Measurements from ENCODE around the gene KIF22. TPM values are rescaled to one million over a fixed set of nuclear protein-coding genes. Genes with fewer than 3 reads are reported as not detected.
"Not testable (repeated sequence)": the region's sequence is repeated elsewhere in the genome, so short reads cannot be mapped to it uniquely, and the experiment has no call there.

KIF22 gene
- total RNA-seq, 1 experiment from 2014 or later = 134 TPM

DNA sequence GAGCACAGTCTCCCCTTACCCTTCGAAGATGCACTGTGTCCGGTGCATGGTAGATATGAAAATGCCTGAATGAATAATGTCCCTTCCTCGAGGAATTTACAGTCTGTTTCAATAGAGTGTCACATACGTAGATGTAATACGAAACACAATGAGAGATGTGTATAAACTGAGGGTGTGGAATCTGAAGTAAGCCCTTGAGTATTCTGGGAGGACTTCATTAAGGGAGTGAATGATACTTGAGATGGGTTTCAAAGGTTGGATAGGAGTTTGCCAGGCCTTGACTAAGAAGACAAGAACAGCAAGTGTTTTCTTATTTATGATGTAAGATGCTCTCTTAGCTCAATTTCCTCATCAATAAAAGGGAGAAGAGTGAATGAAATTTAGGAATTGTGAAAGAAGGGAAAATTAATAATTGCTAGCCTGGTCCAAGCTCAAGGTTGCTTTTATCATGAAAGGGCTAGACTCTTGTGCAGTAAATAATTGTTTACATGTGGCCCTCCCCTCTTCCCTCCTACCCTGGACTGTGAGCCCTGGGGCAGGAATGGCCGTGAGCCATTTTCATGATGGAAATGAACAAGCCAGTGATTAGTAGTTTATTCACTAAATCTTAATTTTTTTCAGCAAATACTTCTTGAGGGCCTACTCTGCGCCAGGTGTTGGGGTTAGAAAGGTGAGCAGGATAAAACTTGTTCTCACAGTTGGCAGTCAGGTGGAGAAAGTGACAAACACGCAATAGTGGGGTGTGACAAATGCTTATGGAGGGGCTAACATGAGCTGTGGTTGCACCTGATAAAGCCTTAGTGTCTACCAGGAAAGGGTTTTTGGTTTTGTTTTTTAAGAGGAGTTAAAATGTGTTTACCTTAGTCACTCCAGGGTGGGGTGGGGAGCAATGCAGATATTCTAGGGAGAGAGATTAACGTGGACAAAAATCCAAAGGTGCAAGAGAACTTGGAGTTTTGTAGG, 1.6 kb downstream of the KIF22 start:
- intact Hi-C loops (cut with micrococcal nuclease; ENCODE audit: unreplicated experiment) = no loop called here
- H3K9me3 Mint-ChIP-seq (ENCODE audit: low read depth, unreplicated experiment) = no peaks in the 10 kb centered on the region
- H3K27ac Mint-ChIP-seq (ENCODE audit: unreplicated experiment) = peak overlapping the region; percentile 49
- BruUV-seq (replicated peaks) = no TSS peak
- CTCF ChIA-PET = no interaction called here
- H3K36me3 Mint-ChIP-seq (ENCODE audit: insufficient read depth, unreplicated experiment) = peaks cover 43% of the 10 kb centered on the region
- DNase-seq = no peak
- H3K4me3 Mint-ChIP-seq (ENCODE audit: low read depth, unreplicated experiment) = peak overlapping the region; percentile 87
- no peaks in the 10 kb centered on the region for H3K27me3 Mint-ChIP-seq (ENCODE audit: unreplicated experiment)
- peaks cover 25% of the 10 kb centered on the region for H3K4me1 Mint-ChIP-seq (ENCODE audit: low read depth, unreplicated experiment)
- TF ChIP-seq, protein P1, sequence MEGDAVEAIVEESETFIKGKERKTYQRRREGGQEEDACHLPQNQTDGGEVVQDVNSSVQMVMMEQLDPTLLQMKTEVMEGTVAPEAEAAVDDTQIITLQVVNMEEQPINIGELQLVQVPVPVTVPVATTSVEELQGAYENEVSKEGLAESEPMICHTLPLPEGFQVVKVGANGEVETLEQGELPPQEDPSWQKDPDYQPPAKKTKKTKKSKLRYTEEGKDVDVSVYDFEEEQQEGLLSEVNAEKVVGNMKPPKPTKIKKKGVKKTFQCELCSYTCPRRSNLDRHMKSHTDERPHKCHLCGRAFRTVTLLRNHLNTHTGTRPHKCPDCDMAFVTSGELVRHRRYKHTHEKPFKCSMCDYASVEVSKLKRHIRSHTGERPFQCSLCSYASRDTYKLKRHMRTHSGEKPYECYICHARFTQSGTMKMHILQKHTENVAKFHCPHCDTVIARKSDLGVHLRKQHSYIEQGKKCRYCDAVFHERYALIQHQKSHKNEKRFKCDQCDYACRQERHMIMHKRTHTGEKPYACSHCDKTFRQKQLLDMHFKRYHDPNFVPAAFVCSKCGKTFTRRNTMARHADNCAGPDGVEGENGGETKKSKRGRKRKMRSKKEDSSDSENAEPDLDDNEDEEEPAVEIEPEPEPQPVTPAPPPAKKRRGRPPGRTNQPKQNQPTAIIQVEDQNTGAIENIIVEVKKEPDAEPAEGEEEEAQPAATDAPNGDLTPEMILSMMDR (IDR thresholded peaks at IDR 0.05; ENCODE audit: unreplicated experiment) = no peak

DNA sequence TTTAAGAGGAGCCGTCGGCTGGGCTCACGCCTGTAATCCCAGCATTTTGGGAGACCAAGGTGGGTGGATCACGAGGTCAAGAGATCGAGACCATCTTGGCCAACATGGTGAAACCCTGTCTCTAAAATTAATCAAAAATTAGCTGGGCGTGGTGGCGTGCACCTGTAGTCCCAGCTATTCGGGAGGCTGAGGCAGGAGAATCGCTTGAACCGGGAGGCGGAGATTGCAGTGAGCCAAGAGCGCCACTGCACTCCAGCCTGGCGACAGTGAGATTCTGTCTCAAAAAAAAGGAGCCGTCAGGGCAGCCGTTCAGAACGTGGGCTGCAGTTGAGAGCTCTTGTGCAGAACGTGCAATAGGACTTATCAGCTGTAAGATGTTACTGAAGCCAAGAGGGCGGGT, 2.6 kb downstream of the KIF22 start:
- DNase-seq; H3K4me3 Mint-ChIP-seq (ENCODE audit: low read depth, unreplicated experiment); H3K9me3 Mint-ChIP-seq (ENCODE audit: low read depth, unreplicated experiment); H3K27me3 Mint-ChIP-seq (ENCODE audit: unreplicated experiment); BruUV-seq (replicated peaks); intact Hi-C loops (cut with micrococcal nuclease; ENCODE audit: unreplicated experiment); H3K27ac Mint-ChIP-seq (ENCODE audit: unreplicated experiment): not testable (repeated sequence)
- H3K4me1 Mint-ChIP-seq (ENCODE audit: low read depth, unreplicated experiment) = peaks cover 25% of the 10 kb centered on the region
- CTCF ChIA-PET = interaction anchor here (0.6 kb wide), 1 partner anchor 107 kb away, joined by 4 read pairs; no protein-coding TSS in a partner anchor
- H3K36me3 Mint-ChIP-seq (ENCODE audit: insufficient read depth, unreplicated experiment) = peaks cover 49% of the 10 kb centered on the region

DNA sequence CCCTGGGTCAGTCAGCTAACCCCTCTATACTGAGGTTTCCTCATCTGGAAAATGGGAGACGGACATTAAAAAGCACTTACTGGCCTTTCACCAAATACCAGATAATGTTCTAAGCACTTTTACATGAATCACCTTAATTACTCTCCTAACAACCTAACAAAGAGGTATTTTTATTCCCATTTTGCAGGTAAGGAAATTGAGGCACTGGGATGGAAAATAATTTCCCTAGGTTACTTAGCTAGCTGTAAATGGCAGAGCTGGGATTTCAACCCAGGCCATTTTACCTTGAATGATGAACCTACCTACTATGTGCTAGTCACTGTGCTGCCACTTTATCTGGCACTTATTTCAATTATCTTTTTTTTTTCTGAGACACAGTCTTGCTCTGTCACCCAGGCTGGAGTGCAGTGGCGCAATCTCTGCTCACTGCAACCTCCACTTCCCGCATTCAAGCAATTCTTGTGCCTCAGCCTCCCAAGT, 3.7 kb downstream of the KIF22 start:
- BruUV-seq (replicated peaks) = no TSS peak
- Mint-ChIP-seq H3K36me3 (ENCODE audit: insufficient read depth, unreplicated experiment) (peaks cover 59% of the 10 kb centered on the region), H3K27ac (ENCODE audit: unreplicated experiment) (no peak overlapping the region), H3K4me3 (ENCODE audit: low read depth, unreplicated experiment) (no peak overlapping the region), H3K27me3 (ENCODE audit: unreplicated experiment) (no peaks in the 10 kb centered on the region), H3K9me3 (ENCODE audit: low read depth, unreplicated experiment) (no peaks in the 10 kb centered on the region), H3K4me1 (ENCODE audit: low read depth, unreplicated experiment) (peaks cover 25% of the 10 kb centered on the region)
- TF ChIP-seq, protein P1 (IDR thresholded peaks at IDR 0.05; ENCODE audit: unreplicated experiment) = no peak
- intact Hi-C loops (cut with micrococcal nuclease; ENCODE audit: unreplicated experiment) = no loop called here
- CTCF ChIA-PET = interaction anchor here (0.6 to 0.7 kb wide), 2 partner anchors 19 to 103 kb away, joined by 3 read pairs; no protein-coding TSS in a partner anchor
- DNase-seq = no peak

DNA sequence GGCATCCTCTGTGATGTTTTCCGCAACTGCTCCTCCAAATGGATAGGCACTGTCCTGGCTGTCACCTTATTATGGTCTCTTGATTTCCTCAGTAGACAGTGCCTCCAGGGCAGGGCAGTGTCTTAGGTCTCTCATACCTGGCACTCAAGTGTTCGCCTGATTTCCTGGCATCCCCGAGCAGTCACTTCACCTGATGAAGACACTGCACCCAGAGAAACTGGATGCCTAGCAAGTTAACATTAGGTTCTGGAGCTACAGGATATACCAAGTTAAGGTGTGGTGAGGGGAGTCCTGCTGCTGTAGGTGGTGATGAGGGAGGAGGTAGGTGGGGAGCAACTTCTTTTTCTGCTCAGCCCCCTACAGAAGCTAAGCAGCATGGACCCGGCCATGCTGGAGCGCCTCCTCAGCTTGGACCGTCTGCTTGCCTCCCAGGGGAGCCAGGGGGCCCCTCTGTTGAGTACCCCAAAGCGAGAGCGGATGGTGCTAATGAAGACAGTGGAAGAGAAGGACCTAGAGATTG, 11.9 kb downstream of the KIF22 start:
- H3K27me3 Mint-ChIP-seq (ENCODE audit: unreplicated experiment) = no peaks in the 10 kb centered on the region
- DNase-seq = no peak
- CTCF ChIA-PET = interaction anchor here (0.7 kb wide), 1 partner anchor 16 kb away, joined by 4 read pairs; no protein-coding TSS in a partner anchor
- TF ChIP-seq, protein P1 (IDR thresholded peaks at IDR 0.05; ENCODE audit: unreplicated experiment) = no peak
- H3K9me3 Mint-ChIP-seq (ENCODE audit: low read depth, unreplicated experiment) = no peaks in the 10 kb centered on the region
- no TSS peak for BruUV-seq (replicated peaks)
- H3K36me3 Mint-ChIP-seq (ENCODE audit: insufficient read depth, unreplicated experiment) = peaks cover 73% of the 10 kb centered on the region
- no peak overlapping the region for H3K4me3 Mint-ChIP-seq (ENCODE audit: low read depth, unreplicated experiment)
- H3K27ac Mint-ChIP-seq (ENCODE audit: unreplicated experiment) = no peak overlapping the region
- peaks cover 20% of the 10 kb centered on the region for H3K4me1 Mint-ChIP-seq (ENCODE audit: low read depth, unreplicated experiment)
- intact Hi-C loops (cut with micrococcal nuclease; ENCODE audit: unreplicated experiment) = no loop called here

Measured in Calu3 (cell line).